Astrocyte of the spinal cord (primary cell): ENCODE data around the gene MUS81.
A peak's percentile ranks its signal among the peaks of the same experiment; 100 is the strongest.

Experiments used
- DNase-seq: peaks from one replicate; pipeline ENCODE4 v3.0.0; 2011; ENCODE audit warnings: low read depth, low spot score
- H3K4me3 ChIP-seq: 2 replicates; pipeline ENCODE4 v1.5.1; 2011; ENCODE audit warnings: low read depth, mild to moderate bottlenecking, low read length, moderate library complexity
- CTCF ChIP-seq: IDR thresholded peaks from 2 replicates; pipeline ENCODE4 v1.5.1; 2012; ENCODE audit warnings: low read depth, mild to moderate bottlenecking, low read length, inconsistent platforms
- in situ Hi-C: cut with HindIII; loops from 2 replicates; pipeline ENCODE4 v1.10.0; 2017; ENCODE audit warnings: low sequenced_read_pairs

The MUS81 gene

GRCh38 chr11:65853246-65853979 is 6.8 kb upstream of the MUS81 start:
- TF ChIP-seq CTCF = peak; percentile 6
- no peak for DNase-seq
- no peak overlapping the region for H3K4me3 ChIP-seq
- in situ Hi-C loops = no loop called here

GRCh38 chr11:65854161-65854592 is 6.1 kb upstream of the MUS81 start:
- H3K4me3 ChIP-seq = no peak overlapping the region
- no peak for TF ChIP-seq CTCF
- in situ Hi-C loops = no loop called here
- no peak for DNase-seq

- in situ Hi-C loops = no loop called here
- no peak overlapping the region for H3K4me3 ChIP-seq
- no peak for TF ChIP-seq CTCF
- no peak for DNase-seq
These were observed 5.1 kb upstream of the MUS81 start for GRCh38 chr11:65854852-65855837.

GRCh38 chr11:65855927-65856363 is 4.3 kb upstream of the MUS81 start:
- peak overlapping the region; percentile 77 for H3K4me3 ChIP-seq
- no peak for TF ChIP-seq CTCF
- no peak for DNase-seq
- in situ Hi-C loops = no loop called here

GRCh38 chr11:65856689-65857499 is 3.3 kb upstream of the MUS81 start:
- TF ChIP-seq CTCF = no peak
- in situ Hi-C loops = no loop called here
- peak overlapping the region; percentile 77 for H3K4me3 ChIP-seq
- peak; percentile 68 for DNase-seq

GRCh38 chr11:65857500-65857852 is 2.8 kb upstream of the MUS81 start:
- in situ Hi-C loops = no loop called here
- no peak for DNase-seq
- TF ChIP-seq CTCF = no peak
- peak overlapping the region; percentile 77 for H3K4me3 ChIP-seq
